Activated CD4-positive, alpha-beta T cell treated with anti-CD3 and anti-CD28 coated beads for 48 hours (primary cell): ENCODE results near the gene ENO1.
"Not testable (repeated sequence)": the region's sequence is repeated elsewhere in the genome, so short reads cannot be mapped to it uniquely, and the experiment has no call there.

Experiments used
- DNase-seq: peaks from one replicate; pipeline ENCODE4 v3.0.0-alpha.2; 2020

ENO1 gene

DNA sequence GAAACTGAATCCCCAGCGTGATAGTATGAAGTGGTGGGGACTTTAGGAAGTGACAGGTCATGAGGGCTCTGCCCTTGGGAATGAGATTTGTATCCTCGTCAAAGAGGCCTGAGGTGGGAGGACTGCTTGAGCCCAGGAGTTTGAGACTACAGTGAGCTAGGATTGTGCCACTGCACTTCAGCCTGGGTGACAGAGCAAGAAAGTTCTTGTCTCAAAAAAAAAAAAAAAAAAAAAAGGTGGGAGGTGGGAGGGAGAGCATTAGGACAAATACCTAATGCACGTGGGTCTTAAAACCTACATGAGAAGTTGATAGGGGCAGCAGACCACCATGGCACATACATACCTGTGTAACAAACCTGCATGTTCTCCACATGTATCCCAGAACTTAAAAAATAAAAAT, 37.1 kb downstream of the ENO1 start:
- no peak for DNase-seq

DNA sequence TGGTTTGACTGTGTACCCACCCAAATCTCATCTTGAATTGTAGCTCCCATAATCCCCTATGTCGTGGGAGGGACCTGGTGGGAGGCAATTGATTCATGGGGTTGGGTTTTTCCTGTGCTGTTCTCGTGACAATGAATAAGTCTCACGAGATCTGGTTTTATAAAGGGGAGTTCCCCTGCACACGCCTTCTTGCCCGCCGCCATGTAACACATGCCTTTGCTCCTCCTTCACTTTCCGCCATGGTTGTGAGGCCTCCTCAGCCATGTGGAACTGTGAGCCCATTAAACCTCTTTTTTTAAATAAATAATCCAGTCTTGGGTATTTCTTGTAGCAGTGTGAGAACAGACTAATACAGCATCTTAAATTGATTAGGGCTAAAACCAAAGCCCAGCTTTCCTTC, 38.5 kb downstream of the ENO1 start:
- no peak for DNase-seq

DNA sequence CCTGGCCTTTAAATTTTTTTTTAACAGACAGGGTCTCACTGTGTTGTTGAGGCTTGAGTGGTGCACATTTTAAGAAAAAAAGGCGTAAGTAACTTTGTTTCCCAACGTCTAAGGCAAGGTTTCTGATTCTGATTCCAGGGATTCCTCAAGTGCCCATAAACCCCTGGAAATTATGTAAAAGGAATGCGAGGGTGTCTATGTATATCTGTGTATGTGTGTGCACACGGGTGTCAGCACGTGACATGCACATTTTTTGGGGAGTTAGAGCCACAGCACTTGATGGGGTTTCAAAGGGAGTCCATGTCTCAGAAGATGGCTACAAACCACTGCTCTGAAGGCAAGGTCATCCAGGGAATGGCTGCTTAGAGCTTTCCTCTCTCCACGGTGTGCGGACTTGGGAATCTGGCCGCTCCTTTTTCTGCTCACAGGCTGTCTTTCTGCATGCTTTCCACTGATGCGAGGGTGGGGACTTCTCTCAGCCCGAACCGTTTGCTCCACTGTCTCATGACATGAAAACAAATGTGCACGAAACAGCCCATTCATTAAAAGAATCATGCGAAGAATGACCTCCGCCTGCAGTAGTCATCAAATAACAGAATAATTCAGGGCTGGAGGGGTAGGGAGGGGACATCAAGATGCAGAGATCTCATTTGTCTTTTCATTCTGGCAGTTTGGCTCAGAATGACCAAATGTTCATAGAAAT, 42.4 kb downstream of the ENO1 start:
- DNase-seq: no peak

DNA sequence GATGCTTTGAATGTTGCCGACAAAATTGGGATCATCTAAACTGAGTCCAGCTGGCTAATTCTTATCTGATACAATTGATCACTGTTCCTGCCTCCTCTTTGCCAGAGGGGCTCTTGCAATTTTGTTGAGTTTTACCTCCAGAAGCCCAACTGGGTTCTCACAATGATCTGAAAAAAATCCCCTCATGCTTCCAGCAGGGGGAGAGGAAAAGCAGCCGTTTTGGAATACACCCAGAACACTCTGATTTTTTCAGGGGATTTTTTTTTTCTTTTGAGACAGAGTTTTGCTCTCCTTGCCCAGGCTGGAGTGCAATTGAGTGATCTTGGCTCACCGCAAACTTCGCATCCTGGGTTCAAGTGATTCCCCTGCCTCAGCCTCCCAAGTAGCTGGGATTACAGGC, 47.1 kb downstream of the ENO1 start:
- no peak for DNase-seq

DNA sequence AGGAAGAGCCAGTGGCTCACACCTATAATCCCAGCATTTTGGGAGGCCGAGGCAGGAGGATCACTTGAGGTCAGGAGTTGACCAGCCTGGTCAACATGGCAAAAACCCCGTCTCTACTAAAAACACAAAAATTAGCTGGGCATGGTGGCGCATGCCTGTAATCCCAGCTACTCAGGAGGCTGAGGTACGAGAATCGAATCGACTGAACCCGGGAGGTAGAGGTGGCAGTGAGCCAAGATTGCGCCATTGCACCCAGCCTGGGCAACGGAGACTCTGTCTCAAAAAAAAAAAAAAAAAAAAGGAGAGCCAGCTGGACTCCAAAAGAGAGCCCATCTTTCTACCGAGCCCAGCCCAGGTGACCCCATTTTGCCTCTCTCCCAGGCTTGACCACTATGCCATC, 47.8 kb downstream of the ENO1 start:
- DNase-seq: not testable (repeated sequence)

DNA sequence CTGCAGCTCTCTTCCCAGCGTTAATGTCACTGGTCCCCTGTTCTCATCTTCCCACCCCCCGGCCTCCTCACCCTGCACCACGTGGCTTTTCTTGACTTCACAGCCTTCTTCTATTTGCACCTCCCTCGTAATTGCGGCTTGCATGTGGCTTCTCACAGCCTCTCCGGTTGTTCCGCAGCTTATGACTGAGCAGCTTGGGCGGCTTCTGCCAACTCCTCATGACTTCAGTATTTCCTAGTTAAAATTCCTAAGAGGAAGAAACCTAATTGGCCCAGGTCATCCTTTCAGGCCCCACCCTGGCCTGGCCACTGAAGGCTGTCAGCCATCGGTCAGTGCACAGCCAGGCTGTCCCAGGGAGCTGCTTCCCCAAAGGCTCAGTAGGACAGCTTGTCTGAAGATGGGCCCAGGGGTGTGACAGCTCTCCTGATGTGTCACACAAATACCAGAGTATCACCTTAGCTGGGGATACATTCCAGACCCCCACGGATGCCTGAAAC, 52.5 kb downstream of the ENO1 start:
- DNase-seq: no peak

DNA sequence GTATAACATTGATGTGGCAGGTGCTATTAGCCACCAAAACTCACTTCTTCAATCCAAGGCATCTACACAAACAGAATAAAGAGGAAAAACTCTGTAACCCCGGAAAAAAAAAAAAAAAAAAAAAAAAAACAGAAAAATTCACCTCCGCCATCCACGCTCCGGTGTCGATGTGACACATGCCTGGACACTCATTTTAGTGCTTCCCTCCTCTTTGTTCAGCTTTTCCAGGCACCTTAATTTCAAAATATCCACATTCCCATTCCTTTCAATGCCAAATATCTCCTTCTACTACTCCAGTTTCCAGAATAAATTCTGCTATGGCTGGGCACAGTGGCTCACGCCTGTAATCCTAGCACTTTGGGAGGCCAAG, 55.2 kb downstream of the ENO1 start:
- no peak for DNase-seq

DNA sequence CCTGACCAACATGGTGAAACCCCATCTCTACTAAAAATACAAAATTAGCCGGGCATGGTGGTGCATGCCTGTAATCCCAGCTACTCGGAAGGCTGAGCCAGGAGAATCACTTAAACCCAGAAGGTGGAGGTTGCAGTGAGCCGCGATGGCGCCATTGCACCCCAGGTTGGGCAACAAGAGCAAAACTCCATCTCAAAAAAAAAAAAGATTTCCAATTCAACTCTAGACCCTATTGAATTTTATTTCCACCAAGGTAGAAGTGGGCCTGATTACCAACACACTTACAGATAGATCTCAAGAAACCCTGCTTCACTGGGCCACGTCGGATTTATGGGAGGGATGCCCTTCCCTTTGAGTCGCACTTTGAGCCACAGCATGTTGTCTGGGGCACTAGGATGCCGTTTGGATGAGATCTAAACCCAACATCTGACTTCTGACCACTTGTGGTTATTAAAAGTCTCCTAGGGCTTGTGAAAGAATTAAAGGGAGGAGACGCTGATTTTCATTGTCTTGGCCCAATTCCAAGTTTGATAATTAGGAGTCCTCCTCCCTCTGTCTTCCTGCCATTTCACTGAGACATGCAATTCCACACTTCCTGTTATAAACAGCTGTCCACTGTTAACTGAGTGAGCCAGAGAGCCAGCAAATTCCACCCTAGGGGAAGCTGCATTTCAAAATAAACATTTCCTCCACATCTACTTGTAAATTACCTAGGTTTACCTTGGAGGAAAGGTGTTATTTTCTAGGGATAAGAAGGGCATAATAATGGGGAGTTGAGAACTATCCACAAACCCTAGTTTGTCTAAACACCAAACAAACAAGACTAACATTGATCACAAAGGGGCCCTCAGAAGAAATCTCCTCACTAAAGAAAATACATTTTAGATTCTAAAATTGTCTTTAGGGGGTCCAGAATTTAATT, 55.9 kb downstream of the ENO1 start:
- DNase-seq: no peak

DNA sequence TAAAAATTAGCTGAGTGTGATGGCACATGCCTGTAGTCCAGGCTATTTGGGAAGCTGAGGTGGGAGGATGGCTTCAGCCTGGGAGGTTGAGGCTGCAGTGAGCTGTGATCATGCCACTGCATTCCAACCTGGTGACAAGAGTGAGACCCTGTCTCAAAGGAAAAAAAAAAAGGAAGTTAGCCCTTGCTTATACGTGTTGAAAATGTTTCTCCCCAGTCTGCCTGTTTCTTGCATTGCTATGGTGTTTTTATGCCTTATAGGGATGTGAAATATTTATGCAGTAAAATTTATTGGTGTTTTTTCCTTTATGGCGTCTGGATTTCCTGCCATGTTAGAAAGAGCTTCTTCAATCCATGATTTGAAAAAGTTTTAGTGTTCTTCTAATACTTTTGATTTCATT, 57.4 kb downstream of the ENO1 start:
- DNase-seq: no peak

DNA sequence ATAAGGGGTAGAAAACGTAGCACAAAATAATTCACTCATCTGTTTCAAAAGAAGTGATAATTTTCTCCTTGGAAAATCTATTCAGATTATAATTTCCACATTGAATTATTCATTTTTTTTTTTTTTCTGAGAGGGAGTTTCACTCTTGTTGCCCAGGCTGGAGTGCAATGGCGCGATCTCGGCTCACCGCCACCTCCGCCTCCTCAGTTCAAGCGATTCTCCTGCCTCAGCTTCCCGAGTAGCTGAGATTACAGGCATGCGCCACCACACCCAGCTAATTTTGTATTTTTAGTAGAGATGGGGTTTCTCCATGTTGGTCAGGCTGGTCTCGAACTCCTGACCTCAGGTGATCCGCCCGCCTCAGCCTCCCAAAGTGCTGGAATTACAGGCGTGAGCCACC, 59.7 kb downstream of the ENO1 start:
- DNase-seq: not testable (repeated sequence)

DNA sequence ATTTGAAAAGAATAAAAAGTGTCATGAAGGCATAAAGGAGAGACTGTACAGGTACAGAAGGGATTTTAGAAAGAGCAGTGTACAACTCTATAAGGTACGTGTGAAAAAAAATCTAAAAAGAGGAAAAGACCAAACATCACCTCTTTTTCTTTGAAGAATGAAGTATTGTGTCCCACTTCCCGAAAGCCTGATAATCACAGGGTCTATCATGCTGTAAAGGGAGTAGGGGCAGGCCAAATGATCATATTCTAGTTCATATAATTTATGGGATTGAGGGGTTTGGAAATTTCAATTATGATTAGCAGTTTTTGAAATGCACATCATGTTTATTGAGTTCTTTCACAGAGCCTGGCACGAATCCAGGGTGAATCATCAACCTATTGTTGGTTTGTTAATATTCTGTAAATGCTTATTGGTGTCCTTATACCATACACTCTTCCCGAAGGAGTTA, 60.1 kb downstream of the ENO1 start:
- peak; percentile 21 for DNase-seq

DNA sequence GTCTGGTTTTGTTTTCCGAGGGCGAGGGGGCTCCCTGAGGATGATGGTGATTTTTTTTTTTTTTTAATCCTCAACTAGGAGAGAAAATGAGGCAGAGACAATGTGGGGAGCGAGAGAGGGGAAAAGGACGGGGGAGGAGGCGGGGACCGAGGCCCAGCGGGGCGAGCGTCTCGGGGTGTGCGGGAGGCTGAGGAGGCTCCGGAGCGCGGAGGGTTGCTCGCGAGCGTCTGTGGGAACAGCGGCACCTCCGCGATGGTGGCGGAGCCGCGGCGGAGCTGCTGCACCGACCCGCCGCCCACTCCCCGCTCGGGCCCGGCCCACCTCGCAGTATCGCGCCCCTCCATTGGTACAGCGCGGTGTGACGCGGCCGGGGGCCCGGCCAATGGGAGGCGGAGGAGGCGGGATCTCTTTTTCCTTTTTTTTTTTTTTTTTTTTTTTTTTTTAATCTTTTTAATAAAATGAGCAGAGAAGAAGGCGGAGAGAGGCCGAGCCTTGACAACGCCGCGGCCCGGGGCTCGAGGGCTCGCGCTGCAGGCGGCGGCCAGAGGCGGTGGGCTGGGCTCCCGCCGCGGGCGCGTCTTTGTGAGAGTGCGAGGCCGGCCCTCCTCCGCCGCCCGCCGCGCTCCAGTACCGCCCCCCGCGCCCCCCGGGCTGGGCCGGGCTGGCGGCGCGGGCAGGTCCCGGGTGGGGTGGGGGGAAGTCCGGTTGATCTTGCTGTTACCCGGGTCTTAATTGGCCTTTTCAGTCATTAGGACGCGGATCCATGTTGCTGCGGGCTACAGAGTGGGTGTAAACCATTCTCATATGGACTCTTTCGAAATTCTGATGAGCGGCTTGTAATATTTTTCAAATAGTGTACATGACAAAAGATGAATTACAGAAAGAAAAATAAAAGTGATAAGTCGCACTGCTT, 60.8 kb downstream of the ENO1 start, which contains the start of gene RERE:
RERE (minus strand) TSS at position 229 of the 913 bp plus-strand sequence.
- DNase-seq: peak; percentile 96

DNA sequence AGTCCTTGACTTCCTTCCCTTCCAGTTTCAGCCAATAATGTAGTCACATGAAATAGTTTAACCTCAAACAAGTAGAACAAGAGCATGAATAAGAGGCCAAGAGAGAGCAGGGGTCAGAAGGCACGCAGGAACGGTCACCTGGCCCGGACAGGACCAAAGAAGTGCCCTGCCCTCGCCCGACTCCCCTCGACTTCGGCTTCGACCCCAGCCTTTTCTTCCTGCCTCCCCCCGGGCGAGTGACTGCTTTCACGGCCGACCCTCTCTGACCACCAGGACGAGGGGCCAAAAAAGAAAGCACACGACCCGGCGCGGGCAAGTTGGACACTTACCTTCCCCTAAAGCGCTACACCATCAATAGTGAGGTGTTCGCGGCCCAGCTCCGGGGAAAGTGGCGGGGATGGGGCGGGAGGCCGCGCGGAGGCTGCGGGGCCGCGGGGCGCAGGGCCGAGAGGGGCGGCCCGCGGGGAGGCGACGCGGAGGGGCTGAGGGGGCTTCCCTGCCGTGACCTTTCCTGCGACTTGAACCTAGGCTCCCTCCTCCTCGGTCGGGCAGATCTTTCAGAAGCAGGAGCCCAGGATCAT, 61.6 kb downstream of the ENO1 start:
- peak; percentile 25 for DNase-seq

DNA sequence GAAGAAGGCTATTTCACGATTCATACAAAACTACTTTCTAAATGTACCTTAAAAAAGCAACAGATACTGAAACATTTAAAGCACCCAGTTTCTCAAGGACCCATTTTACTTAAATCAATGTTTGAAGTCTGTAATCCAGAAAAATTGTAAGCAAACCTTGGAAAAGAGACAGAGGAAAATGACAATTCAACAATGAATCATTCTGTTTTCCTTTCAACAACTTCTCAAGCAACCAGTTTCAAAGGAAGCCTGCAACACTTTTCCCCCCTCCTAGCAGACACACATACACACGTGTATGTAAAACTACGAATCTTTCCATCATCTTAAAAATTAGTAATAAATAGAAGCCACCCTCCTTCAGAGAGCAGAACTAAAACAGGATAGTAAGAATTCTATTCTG, 62.2 kb downstream of the ENO1 start:
- no peak for DNase-seq

DNA sequence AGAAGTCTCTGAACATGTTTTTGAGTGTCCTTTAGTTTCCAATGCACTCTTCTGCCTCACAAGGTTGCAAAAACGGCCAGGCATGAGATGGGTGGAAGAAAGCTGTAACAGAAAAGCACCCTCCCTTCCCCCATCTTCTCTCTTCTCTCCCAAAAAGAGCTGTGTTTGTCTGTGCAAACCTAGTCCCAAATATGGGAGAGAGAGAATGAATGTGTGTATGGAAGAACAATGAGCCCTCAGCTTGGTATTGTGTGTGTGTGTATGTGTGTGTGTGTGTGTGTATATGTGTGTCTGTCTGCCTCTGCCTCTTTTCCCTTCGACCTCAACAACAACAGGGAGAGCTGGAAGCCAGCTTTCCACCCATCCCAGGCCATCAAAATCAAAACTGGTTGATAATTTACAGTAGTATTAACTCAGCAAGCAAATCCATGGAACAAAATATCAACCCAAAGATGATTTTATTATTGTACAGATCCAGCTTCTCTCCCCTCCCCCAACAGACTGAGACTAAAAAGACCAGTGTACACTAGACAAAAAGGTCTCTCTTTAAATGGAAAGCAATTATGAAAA, 62.8 kb downstream of the ENO1 start:
- DNase-seq: no peak

DNA sequence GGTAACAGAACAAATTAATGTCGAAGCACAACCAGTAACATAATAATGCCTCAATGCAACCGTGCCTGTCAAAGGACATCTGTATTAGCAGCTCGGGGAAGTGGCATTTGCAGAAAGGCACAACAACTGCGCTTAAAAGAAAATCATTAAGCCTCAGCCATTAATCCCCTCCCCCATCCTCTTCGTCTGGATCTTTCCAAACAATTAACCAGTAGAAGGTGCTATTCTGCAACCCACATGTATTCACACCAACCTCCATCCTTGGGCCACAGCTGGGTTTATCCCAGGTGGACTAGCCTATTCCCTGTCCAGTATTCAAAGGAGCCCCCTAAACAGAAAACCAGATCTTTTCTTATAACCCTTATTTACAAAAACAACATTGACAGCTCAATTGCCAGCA, 63.6 kb downstream of the ENO1 start:
- no peak for DNase-seq

DNA sequence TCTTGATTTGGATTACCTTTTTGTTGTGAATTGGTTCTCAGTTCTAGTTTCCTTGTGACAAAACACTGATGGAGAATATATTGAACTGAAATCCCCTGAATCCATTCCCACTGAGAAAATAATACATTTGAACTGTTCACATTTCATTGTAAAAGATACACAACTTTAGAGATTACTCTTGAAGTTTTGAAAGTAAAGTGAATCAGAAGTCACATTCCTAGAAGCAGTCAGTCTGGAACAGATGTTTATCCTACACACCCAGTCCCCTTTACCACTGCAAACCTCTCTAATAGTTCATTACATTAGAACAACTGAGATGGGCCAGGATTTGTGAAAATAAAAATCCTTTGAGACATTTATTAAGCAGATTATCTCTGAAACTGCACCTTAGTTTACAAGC, 64.5 kb downstream of the ENO1 start:
- no peak for DNase-seq

DNA sequence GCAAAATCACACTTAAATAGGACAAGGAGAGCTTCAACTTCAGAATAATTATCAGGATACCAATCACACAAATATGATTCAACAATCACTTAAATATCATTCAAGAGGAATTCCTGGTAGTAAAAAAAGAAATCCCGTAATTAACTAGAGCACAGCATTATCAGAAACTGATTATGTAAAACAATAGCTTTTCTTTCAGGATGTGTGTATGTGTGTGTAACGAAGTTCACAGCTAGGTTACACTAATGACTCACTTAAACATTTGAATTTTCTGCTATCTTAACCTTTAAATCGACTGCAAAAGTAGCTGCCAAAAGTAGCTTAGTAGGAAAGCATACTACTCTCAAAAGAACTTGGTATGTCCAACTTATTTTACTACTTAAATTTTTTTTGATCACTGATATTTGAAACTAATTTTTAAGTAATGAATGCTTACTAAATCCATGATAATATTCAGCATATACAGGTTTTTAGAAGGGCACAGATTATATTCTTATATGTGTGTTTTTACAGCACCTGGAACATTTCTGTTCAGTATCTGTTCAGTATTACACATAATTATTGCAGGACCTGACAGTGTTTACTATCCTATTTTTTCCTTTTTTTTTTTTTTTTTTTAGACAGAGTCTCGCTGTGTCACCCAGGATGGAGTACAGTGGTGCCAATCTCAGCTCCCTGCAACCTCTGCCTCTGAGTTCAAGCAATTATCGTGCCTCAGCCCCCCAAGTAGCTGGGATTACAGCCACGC, 65.3 kb downstream of the ENO1 start:
- no peak for DNase-seq

DNA sequence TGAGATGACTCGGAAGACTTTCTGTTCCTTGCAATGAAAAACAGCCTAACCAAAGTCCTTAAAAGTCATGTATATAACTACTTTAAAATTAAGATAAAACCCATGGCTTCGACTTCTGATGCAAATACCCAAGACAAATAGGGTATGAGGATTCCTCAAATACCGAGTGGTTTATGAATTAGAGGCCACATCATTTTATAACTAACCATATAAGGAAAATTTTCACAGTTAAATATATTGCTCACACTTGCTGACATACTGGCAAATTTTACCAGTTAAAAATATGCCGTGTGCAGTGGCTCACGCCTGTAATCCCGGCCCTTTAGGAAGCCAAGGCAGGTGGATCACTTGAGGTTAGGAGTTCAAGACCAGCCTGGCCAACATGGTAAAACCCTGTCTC, 66.4 kb downstream of the ENO1 start:
- DNase-seq: no peak
